GM18861 (cell line): ENCODE measurements around the gene HSFX1.

ENCODE experiments used
- ATAC-seq: cut with Tn5 transposase; IDR thresholded peaks from one replicate; pipeline ENCODE4 v1.9.1; 2021; ENCODE audit not compliant: unreplicated experiment

Gene HSFX1

GRCh38 chrX:149804102-149804501, 30.2 kb downstream of the HSFX1 start:
- ATAC-seq, result no peak

- peak; percentile 39 for ATAC-seq
Measured at GRCh38 chrX:149807747-149808458, 34.0 kb downstream of the HSFX1 start.

- no peak for ATAC-seq
Measured at GRCh38 chrX:149818652-149819051, 44.8 kb downstream of the HSFX1 start.

GRCh38 chrX:149819371-149819770, 45.5 kb downstream of the HSFX1 start:
- no peak for ATAC-seq

GRCh38 chrX:149825424-149825823, 51.6 kb downstream of the HSFX1 start:
- no peak for ATAC-seq
